OCI-LY1 (cell line): ENCODE results near the gene CBR1.

ENCODE experiments used
- H2AFZ ChIP-seq: fragments of 200-600 bp; sonication (generic), shearing (Covaris generic); 2 replicates; pipeline ENCODE4 v1.6.0; 2014; ENCODE audit warnings: antibody characterized with exemption, mild to moderate bottlenecking, low read length
- H3F3A ChIP-seq: fragments of 200-600 bp; sonication (generic), shearing (Covaris generic); 2 replicates; pipeline ENCODE4 v1.6.0; 2014; ENCODE audit warnings: mild to moderate bottlenecking, antibody characterized with exemption, low read length, moderate library complexity; ENCODE audit not compliant: insufficient read depth
- H3K27ac ChIP-seq: fragments of 200-600 bp; sonication (generic); 2 replicates; pipeline ENCODE4 v1.5.1; 2014; ENCODE audit warnings: low read length, mixed run types, mild to moderate bottlenecking, low read depth; ENCODE audit not compliant: poor library complexity, severe bottlenecking
- H3K27me3 ChIP-seq: fragments of 200-600 bp; sonication (generic); 2 replicates; pipeline ENCODE4 v1.6.0; 2014; ENCODE audit warnings: antibody characterized with exemption, mild to moderate bottlenecking, low read length, moderate library complexity; ENCODE audit not compliant: insufficient read depth
- H3K36me3 ChIP-seq: fragments of 200-600 bp; sonication (generic); 2 replicates; pipeline ENCODE4 v1.6.1; 2014; ENCODE audit warnings: mild to moderate bottlenecking, antibody characterized with exemption, low read length, moderate library complexity, mixed read lengths; ENCODE audit not compliant: insufficient read depth
- H3K4me1 ChIP-seq: fragments of 200-600 bp; sonication (generic); 2 replicates; pipeline ENCODE4 v1.5.1; 2014; ENCODE audit warnings: mild to moderate bottlenecking, low read length, moderate library complexity; ENCODE audit not compliant: insufficient read depth, severe bottlenecking
- H3K4me2 ChIP-seq: fragments of 200-600 bp; sonication (generic), shearing (Covaris generic); 2 replicates; pipeline ENCODE4 v1.6.1; 2014; ENCODE audit warnings: low read length
- H3K4me3 ChIP-seq: fragments of 200-600 bp; sonication (generic); 2 replicates; pipeline ENCODE4 v1.5.1; 2014; ENCODE audit warnings: low read length, low read depth, mild to moderate bottlenecking, mixed read lengths; ENCODE audit not compliant: poor library complexity, severe bottlenecking
- H3K79me2 ChIP-seq: fragments of 200-600 bp; shearing (Covaris generic); 2 replicates; pipeline ENCODE4 v1.6.1; 2016; ENCODE audit warnings: mixed run types, low read length, mixed read lengths; ENCODE audit not compliant: insufficient read depth
- H3K9ac ChIP-seq: fragments of 200-600 bp; sonication (generic), shearing (Covaris generic); 2 replicates; pipeline ENCODE4 v1.6.1; 2014; ENCODE audit warnings: mild to moderate bottlenecking, low read length, mixed read lengths
- H3K9me2 ChIP-seq: fragments of 200-600 bp; sonication (generic), shearing (Covaris generic); 2 replicates; pipeline ENCODE4 v1.6.1; 2014; ENCODE audit warnings: low read depth, mild to moderate bottlenecking, low read length, mixed read lengths
- H3K9me3 ChIP-seq: fragments of 200-600 bp; shearing (Covaris generic); 2 replicates; pipeline ENCODE4 v1.6.1; 2014; ENCODE audit warnings: low read length, mixed read lengths
- H4K20me1 ChIP-seq: fragments of 200-600 bp; sonication (generic), shearing (Covaris generic); 2 replicates; pipeline ENCODE4 v1.6.0; 2016; ENCODE audit warnings: mild to moderate bottlenecking, low read length; ENCODE audit not compliant: insufficient read depth
- CTCF ChIP-seq: fragments of 200-600 bp; sonication (generic), shearing (Covaris generic); IDR thresholded peaks from 2 replicates; pipeline ENCODE4 v1.5.1; 2017; ENCODE audit warnings: mild to moderate bottlenecking, antibody characterized with exemption, low read length, moderate library complexity, mixed read lengths
- EZH2 ChIP-seq: fragments of 200-600 bp; sonication (generic), shearing (Covaris generic); IDR thresholded peaks from 2 replicates; pipeline ENCODE4 v1.8.0; 2017; ENCODE audit warnings: borderline replicate concordance, mixed run types, mild to moderate bottlenecking, antibody characterized with exemption, low read length, moderate library complexity, mixed read lengths

CBR1 gene

GRCh38 chr21:36120304-36120888, 50.6 kb downstream of the CBR1 start:
- no peaks in the 10 kb centered on the region for H3K36me3 ChIP-seq
- H3K27ac ChIP-seq: no peak overlapping the region
- H3F3A ChIP-seq: no peaks in the 10 kb centered on the region
- TF ChIP-seq CTCF (no peak), EZH2 (no peak)
- no peaks in the 10 kb centered on the region for H3K79me2 ChIP-seq
- no peak overlapping the region for H3K4me2 ChIP-seq
- H3K9me2 ChIP-seq: no peaks in the 10 kb centered on the region
- H2AFZ ChIP-seq: no peak overlapping the region
- H3K4me1 ChIP-seq: peaks cover 2% of the 10 kb centered on the region
- H3K4me3 ChIP-seq: no peak overlapping the region
- peaks cover 3% of the 10 kb centered on the region; the same call in 1 of the 2 replicates for H3K27me3 ChIP-seq
- no peaks in the 10 kb centered on the region for H4K20me1 ChIP-seq
- no peaks in the 10 kb centered on the region for H3K9me3 ChIP-seq
- no peak overlapping the region for H3K9ac ChIP-seq
